Thymus (tissue), 2 donors: ENCODE measurements around the gene GYS2. TPM values are rescaled to one million over a fixed set of nuclear protein-coding genes. Genes with fewer than 3 reads are reported as not detected.

Experiments
- polyA plus RNA-seq: library from polyadenylated mRNA; stranded (reverse); fragments of 200-250 nt; gene quantifications from one replicate; pipeline ENCODE4 v1.2.3, GENCODE V29; 2013
- total RNA-seq: library from RNA; stranded (reverse); fragments of 120-200 nt; gene quantifications from one replicate; pipeline ENCODE4 v1.2.4, GENCODE V29; 2013
- donor health status: healthy.

Gene GYS2
- total and polyA plus RNA-seq, 2 donors, result 0.14 TPM; not detected in 1

Other genes with a start within 250 kb of the GYS2 start
- 0.14 TPM for gene IAPP, start 231.9 kb downstream of the GYS2 start, total RNA-seq
- 0.16 TPM for gene IAPP, start 231.9 kb downstream of the GYS2 start, polyA plus RNA-seq
- 8.8 TPM for gene PYROXD1, start 167.2 kb downstream of the GYS2 start, total RNA-seq
- 21.7 TPM for gene PYROXD1, start 167.2 kb downstream of the GYS2 start, polyA plus RNA-seq
- gene RECQL, start 103.2 kb downstream of the GYS2 start, total RNA-seq, result 63.9 TPM
- gene RECQL, start 103.2 kb downstream of the GYS2 start, polyA plus RNA-seq, result 31.1 TPM
- 24.0 TPM for gene GOLT1B, start 103.1 kb downstream of the GYS2 start, total RNA-seq
- 25.0 TPM for gene GOLT1B, start 103.1 kb downstream of the GYS2 start, polyA plus RNA-seq
- 10.7 TPM for gene SPX, start 78.6 kb downstream of the GYS2 start, total RNA-seq
- 4.1 TPM for gene SPX, start 78.6 kb downstream of the GYS2 start, polyA plus RNA-seq
- 847 TPM for gene LDHB, start 53.0 kb upstream of the GYS2 start, total RNA-seq
- 325 TPM for gene LDHB, start 53.0 kb upstream of the GYS2 start, polyA plus RNA-seq
- 5.2 TPM for gene KCNJ8, start 169.9 kb upstream of the GYS2 start, total RNA-seq
- 3.5 TPM for gene KCNJ8, start 169.9 kb upstream of the GYS2 start, polyA plus RNA-seq